GM18526 (cell line): Measurements from ENCODE around the gene ESRRB.

ENCODE experiments used
- POLR2A ChIP-seq: IDR thresholded peaks from 3 replicates; pipeline ENCODE4 v1.6.1; 2011; ENCODE audit not compliant: insufficient read length; ENCODE audit errors: extremely low read depth

ESRRB gene

DNA sequence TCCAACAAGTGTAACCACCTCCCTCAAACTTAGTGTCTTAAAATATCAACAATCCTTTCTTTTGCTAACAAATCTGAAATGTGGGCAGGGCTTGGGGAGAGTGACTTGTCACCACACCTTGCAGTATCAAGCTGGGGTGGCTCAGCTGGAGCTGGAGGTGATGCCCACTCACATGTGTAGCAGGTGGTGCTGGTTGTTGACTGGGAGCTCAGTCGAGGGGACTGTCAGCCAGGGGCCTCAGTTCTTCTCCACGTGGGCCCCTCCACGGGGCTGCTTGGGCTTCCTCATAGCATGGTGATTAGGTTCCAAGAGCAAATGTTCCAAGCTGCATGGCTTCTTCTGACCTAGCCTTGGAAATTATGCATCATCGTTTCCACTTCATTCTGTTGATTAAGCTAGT lies 32.6 kb upstream of the ESRRB start:
- no peak for TF ChIP-seq POLR2A

DNA sequence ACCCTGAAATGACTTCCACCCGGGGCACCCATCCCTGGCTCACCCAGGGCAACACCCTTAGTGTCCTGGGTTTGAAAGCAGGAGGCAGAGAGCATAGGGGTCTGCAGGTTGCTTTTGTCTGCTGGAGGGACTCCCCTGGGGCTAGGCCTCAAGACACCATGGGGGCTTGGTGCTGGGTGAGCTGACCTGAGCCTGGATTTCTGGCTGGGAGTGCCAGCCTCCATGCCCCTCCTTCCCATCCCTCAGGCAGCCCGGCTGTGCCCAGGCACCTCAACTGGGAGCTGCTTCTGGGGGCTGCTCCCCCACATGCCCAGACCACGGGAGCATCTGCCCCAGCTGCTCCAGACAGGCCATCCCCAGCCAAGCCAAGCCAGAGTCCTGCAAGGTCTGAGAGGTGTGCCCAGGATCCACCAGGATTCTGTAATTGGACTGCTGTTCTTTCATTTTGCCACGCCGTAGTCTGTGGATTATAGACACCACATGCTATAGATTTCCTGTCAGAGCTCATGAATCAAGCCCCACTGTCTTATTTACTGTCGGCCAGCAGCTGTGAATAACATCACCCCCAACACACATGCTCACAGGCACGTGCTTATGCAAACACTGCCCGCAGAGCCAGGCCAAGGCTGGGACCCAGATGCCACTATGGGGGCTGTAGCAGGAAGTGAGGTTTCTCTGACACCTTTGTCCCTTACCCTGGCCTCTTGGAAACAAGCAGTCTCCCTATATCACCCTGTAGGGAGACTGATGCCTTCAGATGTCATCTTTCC lies 29.4 kb upstream of the ESRRB start:
- TF ChIP-seq POLR2A = no peak

DNA sequence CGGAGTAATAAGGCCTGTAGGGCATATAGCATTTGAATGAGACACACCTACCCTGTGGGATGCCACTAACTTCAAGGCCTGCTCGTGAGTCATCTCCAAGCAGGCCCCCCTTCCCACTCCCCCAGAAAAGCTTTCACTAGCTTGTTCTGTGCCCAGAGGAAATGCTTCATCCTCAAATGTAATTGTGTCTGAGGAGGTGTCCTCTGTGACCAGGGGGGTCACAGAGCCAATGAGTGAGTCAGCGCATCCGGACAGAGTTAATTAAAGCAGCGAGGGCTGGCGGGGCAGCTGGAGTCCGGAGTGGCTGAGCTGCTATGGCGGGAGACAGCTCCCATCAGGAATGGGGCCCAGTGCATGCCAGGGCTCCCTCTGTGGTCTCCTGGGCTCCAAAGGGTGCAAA lies 27.0 kb upstream of the ESRRB start:
- no peak for TF ChIP-seq POLR2A

DNA sequence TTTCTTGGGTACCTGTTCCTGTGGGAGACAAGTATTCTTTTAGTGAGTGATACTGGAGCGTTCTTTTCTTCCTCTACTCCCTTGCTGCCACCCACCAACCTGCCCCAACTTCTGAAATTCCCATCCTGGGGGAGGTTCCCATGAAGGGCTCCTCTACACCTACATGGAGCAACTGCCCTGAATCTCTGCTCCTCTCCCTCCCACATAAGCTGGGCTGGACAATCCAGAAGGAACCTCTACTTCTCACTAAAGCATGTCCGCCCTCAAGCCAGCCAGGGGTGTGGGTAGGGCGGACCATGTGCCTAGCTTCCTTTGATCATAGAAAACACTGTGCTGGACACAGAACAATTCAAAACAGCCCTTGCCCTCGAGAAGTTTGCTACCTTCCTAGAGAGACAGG lies 25.9 kb upstream of the ESRRB start:
- no peak for TF ChIP-seq POLR2A

DNA sequence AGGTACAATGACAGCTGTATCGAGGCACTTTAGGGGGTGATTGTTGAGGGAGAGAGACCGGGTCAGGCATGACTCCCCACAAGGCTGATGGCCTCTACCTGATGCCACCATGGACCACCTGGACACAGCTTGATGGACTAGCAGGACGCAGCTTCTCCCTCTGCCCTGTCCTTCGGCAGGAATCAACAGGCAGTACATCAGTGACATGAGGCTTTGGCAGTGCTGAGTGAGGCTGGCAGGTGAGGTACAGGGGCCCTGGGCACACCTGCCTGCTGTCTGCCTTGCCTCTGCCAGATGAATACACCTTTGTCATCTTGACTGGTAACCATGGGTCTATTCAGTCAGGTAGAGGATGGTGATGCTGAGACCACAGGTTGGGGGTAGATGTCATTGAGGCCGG lies 25.3 kb upstream of the ESRRB start:
- no peak for TF ChIP-seq POLR2A

DNA sequence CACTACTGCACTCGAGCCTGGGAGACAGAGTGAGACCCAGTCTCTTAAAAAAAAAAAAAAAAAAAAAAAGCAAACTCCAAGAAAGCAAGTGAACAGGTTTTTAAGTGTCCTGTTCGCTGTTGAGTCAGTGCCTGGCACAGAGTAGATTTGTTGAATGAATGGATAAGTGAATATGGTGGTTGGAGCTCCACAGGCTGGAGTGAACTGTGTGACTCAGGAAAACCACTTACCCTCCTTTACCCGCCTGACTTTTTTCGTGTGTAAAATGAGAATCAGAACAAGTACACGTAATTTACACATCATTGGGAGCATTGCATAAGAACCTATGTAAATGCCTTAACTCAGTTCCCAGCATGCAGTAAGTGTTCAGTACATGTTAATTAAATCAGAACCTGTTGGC lies 24.0 kb upstream of the ESRRB start:
- TF ChIP-seq POLR2A = no peak

DNA sequence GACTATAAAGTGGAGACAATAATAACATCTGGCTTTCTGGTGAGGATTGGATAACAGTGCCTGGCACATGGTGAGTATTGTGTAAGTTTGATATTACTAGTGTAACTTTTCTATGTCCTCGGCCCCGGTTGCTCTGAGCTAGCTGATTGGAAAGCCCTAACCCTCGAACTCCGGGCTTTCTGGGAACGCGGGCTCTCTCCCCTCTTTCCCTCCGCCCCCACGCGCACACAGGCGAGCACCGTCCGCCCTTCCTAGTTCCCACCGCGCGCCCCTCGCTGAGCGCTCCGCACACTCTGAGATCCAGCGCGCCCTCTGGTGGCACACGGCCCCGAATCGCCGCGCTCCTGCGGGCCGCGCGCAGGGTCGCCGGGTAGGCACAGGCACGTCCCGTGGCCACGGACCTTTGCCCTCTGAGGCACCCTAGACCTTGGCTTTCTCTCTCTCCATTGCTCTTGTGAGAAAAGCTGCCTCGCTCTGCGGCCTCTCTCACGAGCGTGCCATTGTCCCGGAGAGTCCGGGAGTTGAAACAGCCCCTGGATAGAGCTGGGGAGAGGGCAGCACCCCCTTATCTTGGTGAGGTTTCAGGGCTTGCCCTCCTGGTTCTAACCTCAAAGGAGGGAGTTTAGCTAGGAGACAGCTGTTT lies 23.2 kb upstream of the ESRRB start:
- no peak for TF ChIP-seq POLR2A

- TF ChIP-seq POLR2A = no peak
Measured at GRCh38 chr14:76354310-76354709, 21.6 kb upstream of the ESRRB start.

DNA sequence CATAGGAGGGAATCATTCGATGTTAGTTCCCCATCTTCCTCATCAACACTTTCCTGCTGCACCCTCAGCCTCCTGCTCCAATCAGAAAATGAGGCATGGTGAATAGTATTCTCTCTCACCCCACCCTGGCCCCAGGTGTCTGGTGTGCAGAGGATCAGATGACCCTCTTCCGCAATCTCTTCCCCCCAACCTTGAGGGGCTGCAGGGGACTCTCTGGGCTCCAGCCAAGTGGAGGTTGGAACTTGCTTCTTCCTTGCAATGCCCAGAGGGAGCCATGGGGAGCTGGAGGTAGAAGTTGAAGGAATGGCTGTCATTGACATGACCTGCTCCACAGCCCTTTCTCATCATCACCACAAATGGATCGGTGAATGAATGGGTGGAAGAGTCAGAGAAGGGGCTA lies 20.2 kb upstream of the ESRRB start:
- TF ChIP-seq POLR2A = no peak

- TF ChIP-seq POLR2A = no peak
Measured at GRCh38 chr14:76371066-76371465, 4.9 kb upstream of the ESRRB start.

DNA sequence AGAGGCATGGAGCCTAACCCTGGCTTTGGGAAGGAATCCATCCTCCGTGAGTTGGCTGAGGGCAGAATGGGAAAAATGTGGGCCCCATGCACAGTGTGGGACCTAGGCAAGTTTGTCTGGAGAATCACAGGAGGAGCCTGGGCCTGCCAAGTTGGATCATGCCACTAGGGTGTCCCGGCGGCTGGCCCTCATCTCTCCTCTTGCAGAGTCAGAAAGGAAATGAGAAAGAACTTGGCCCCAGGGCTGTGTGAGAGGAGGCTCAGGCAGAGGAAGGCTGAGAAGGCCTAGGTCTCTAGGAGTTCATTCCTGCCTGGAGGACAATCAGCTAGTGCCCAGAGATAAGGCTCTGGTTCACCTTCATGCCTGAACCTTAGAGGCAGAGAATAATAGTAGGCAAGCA lies 2.5 kb upstream of the ESRRB start:
- no peak for TF ChIP-seq POLR2A

DNA sequence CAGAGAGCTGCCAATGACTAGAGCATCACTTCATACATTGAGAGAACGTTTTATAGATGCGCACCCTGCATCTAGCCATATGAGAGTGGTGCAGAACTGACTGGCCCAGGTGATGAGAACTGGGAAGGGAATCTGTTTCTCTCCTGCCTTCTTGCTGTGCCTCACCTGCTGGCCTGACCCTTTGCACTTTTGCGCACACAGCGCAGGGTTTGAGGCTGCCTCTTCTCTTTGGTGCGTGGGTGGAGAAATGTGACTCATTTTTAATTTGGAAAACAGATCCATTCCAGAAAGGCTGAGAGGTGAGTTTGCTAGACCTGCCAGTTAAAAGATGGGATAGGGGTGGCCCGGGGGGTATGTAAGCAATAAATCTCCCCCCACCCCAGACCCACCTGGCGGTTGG lies 453 bp upstream of the ESRRB start:
- no peak for TF ChIP-seq POLR2A

- no peak for TF ChIP-seq POLR2A
Measured at GRCh38 chr14:76376409-76376877, 506 bp downstream of the ESRRB start.

DNA sequence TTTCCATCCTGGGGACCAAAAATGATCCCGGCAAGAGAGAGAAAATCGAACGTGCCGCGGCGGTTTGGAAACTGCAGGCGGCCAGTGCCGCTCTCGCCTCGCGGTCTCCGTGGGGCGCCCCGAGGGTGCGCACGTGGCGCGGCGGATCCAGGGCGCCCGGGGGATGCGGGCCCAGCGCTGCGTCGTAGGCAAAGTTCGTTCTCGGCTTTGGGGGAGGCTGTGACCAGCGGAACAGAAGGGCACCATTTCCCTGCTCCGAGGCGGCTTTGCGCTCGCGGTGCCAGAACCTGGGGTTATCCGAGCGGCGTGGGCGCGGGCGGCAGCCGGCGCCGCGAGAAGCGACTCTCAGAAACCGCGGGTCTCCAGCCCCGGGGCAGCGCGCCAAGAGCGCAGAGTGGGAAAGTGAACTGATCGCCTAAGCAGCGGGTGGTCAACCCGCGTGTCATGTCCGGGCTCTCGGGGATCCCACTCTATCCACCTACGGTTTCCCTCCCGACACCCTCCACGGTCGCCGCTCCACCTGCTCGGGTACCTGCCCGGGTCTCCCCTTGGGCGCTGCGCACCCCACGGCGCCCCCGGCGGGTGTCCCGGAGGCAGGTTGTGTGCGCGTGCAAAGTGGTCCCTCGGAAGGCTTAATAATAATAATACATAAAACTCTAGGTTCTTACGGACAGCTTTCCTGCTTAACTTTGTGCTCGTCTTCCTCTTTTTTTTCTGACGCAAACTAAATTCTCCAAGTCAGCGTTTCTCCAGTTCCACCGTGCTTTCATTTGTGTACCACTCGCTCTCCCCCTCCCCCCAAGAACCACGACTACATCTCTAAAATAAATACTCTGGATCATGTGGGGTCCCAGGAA lies 1.2 kb downstream of the ESRRB start:
- TF ChIP-seq POLR2A = no peak

- no peak for TF ChIP-seq POLR2A
Measured at GRCh38 chr14:76377735-76378074, 1.8 kb downstream of the ESRRB start.

- TF ChIP-seq POLR2A = no peak
Measured at GRCh38 chr14:76380991-76381390, 5.1 kb downstream of the ESRRB start.
